IMR-90 (cell line): Measurements from ENCODE around the gene GTF2A1. TPM values are rescaled to one million over a fixed set of nuclear protein-coding genes. Genes with fewer than 3 reads are reported as not detected.

ENCODE experiments used
- ATAC-seq: fragments of 200-7000 bp; cut with Tn5 transposase; 2 replicates; pipeline ENCODE4 v1.9.1; 2020; ENCODE audit warnings: low read depth, mild to moderate bottlenecking, moderate library complexity
- BruUV-seq: library from RNA; stranded (reverse); fragments of 400-500 nt; replicated peaks from 2 replicates; lab custom pipeline; 2021; lab: Mats Ljungman, UMichigan
- CTCF ChIA-PET: fragments of 300-600 bp; formaldehyde crosslinking; extraction: SDS; loops from one replicate; lab custom pipeline; 2021; ENCODE audit warnings: antibody characterized with exemption; lab: Yijun Ruan, JAX
- POLR2A ChIA-PET: fragments of 300-600 bp; sonication (Branson Sonifier 250); formaldehyde crosslinking; loops from one replicate; lab custom pipeline; 2022; ENCODE audit warnings: antibody characterized with exemption; ENCODE audit not compliant: unreplicated experiment; lab: Charles Lee
- DNase-seq: peaks from one replicate; pipeline ENCODE4 v3.0.0; 2013
- H2AFZ ChIP-seq: replicated peaks from 2 replicates; pipeline ENCODE3; 2013; ENCODE audit warnings: low read length, mild to moderate bottlenecking; ENCODE audit not compliant: poor library complexity
- H2AK5ac ChIP-seq: 2 replicates; pipeline ENCODE4 v1.6.1; 2013; ENCODE audit warnings: low read depth, low read length, inconsistent platforms
- H2AK9ac ChIP-seq: replicated peaks from 2 replicates; pipeline ENCODE3; 2013; ENCODE audit warnings: mild to moderate bottlenecking, low read depth, low read length, moderate library complexity; ENCODE audit not compliant: poor library complexity
- H2BK120ac ChIP-seq: 2 replicates; pipeline ENCODE4 v1.6.1; 2013; ENCODE audit warnings: low read depth, low read length, inconsistent platforms
- H2BK15ac ChIP-seq: 3 replicates; pipeline ENCODE4 v1.6.1; 2013; ENCODE audit warnings: low read depth, low read length, inconsistent platforms
- H2BK20ac ChIP-seq: 2 replicates; pipeline ENCODE4 v1.6.1; 2013; ENCODE audit warnings: low read depth, mild to moderate bottlenecking, inconsistent platforms, low read length, moderate library complexity
- H2BK5ac ChIP-seq: 2 replicates; pipeline ENCODE4 v1.6.1; 2013; ENCODE audit warnings: mild to moderate bottlenecking, low read depth, low read length, inconsistent platforms; ENCODE audit not compliant: poor library complexity, severe bottlenecking
- H3K14ac ChIP-seq: replicated peaks from 2 replicates; pipeline ENCODE4 v1.6.1; 2013; ENCODE audit warnings: low read depth, low read length, inconsistent platforms
- H3K18ac ChIP-seq: 2 replicates; pipeline ENCODE4 v1.6.1; 2013; ENCODE audit warnings: low read depth, low read length, control low read depth
- H3K23ac ChIP-seq: 2 replicates; pipeline ENCODE4 v1.6.1; 2013; ENCODE audit warnings: low read depth, low read length, inconsistent platforms
- H3K27ac ChIP-seq: 2 replicates; pipeline ENCODE4 v1.5.1; 2013; ENCODE audit warnings: mild to moderate bottlenecking, control low read depth, low read length; ENCODE audit not compliant: insufficient read depth
- H3K27me3 ChIP-seq: 2 replicates; pipeline ENCODE4 v1.6.1; 2013; ENCODE audit warnings: low read length; ENCODE audit not compliant: control insufficient read depth, insufficient read depth
- H3K36me3 ChIP-seq: 2 replicates; pipeline ENCODE4 v1.6.1; 2013; ENCODE audit warnings: low read length, mixed read lengths; ENCODE audit not compliant: control insufficient read depth, insufficient read depth
- H3K4ac ChIP-seq: 2 replicates; pipeline ENCODE4 v1.6.1; 2013; ENCODE audit warnings: low read depth, low read length, inconsistent platforms
- H3K4me1 ChIP-seq: 2 replicates; pipeline ENCODE4 v1.6.1; 2013; ENCODE audit warnings: low read length, mixed read lengths; ENCODE audit not compliant: control insufficient read depth, insufficient read depth
- H3K4me2 ChIP-seq: 2 replicates; pipeline ENCODE4 v1.6.1; 2013; ENCODE audit warnings: low read depth, mild to moderate bottlenecking, control low read depth, low read length, moderate library complexity
- H3K4me3 ChIP-seq: 2 replicates; pipeline ENCODE4 v1.5.1; 2013; ENCODE audit warnings: low read depth, mild to moderate bottlenecking, control low read depth, low read length, moderate library complexity; ENCODE audit not compliant: insufficient read depth
- H3K56ac ChIP-seq: 2 replicates; pipeline ENCODE4 v1.6.1; 2013; ENCODE audit warnings: low read length, inconsistent platforms; ENCODE audit not compliant: insufficient read depth; ENCODE audit errors: extremely low read depth
- H3K79me1 ChIP-seq, 2 experiments: 2 replicates each; pipeline ENCODE4 v1.6.1; 2013; ENCODE audit warnings: low read length in 2 of 2, inconsistent platforms in 1 of 2, low read depth in 1 of 2
- H3K9ac ChIP-seq: 2 replicates; pipeline ENCODE4 v1.6.1; 2013; ENCODE audit warnings: low read depth, low read length, control low read depth
- H3K9me1 ChIP-seq: 2 replicates; pipeline ENCODE4 v1.6.1; 2013; ENCODE audit warnings: low read length, inconsistent platforms; ENCODE audit not compliant: insufficient read depth
- H3K9me3 ChIP-seq: 2 replicates; pipeline ENCODE4 v1.6.1; 2013; ENCODE audit warnings: low read length; ENCODE audit not compliant: control insufficient read depth, insufficient read depth
- H4K20me1 ChIP-seq: 2 replicates; pipeline ENCODE4 v1.6.1; 2013; ENCODE audit warnings: low read length, inconsistent platforms; ENCODE audit not compliant: insufficient read depth
- H4K5ac ChIP-seq: 2 replicates; pipeline ENCODE4 v1.6.1; 2013; ENCODE audit warnings: mild to moderate bottlenecking, low read depth, low read length, control low read depth
- H4K8ac ChIP-seq, 2 experiments: 2 replicates each; pipeline ENCODE4 v1.6.1; 2013; ENCODE audit warnings: low read depth in 2 of 2, low read length in 2 of 2, control low read depth in 1 of 2, inconsistent platforms in 1 of 2
- H4K91ac ChIP-seq: 2 replicates; pipeline ENCODE4 v1.6.1; 2013; ENCODE audit warnings: low read depth, low read length, inconsistent platforms; ENCODE audit not compliant: insufficient read depth
- CHD1 ChIP-seq: IDR thresholded peaks from 2 replicates; pipeline ENCODE4 v1.6.1; 2012; ENCODE audit warnings: low read depth, low read length, improper control_type of control experiment
- FOS ChIP-seq: fragments of 150-350 bp; IDR thresholded peaks from 2 replicates; pipeline ENCODE4 v1.6.1; 2016; ENCODE audit warnings: low read depth, low read length
- RAD21 ChIP-seq: IDR thresholded peaks from 2 replicates; pipeline ENCODE4 v1.6.1; 2012; ENCODE audit warnings: low read length, improper control_type of control experiment
- RCOR1 ChIP-seq: IDR thresholded peaks from 2 replicates; pipeline ENCODE4 v1.6.1; 2012; ENCODE audit warnings: mild to moderate bottlenecking, low read length, improper control_type of control experiment; ENCODE audit not compliant: insufficient replicate concordance
- SMC3 ChIP-seq: fragments of 150-350 bp; IDR thresholded peaks from 2 replicates; pipeline ENCODE4 v1.6.1; 2016; ENCODE audit warnings: low read depth, mild to moderate bottlenecking, antibody characterized with exemption, low read length, moderate library complexity
- WGBS, 2 experiments: methylation state at CpG; one replicate each; pipeline versions ENCODE4 v1.1.5 to v1.1.7; 2013; ENCODE audit warnings: missing lambda C conversion rate in 2 of 2; ENCODE audit not compliant: insufficient read length in 1 of 2; ENCODE audit errors: extremely low coverage in 2 of 2; 5-methylcytosine and 5-hydroxymethylcytosine counted together
- dilution Hi-C: fragments of 300-500 bp; cut with HindIII; formaldehyde crosslinking; loops from one replicate; pipeline ENCODE4 v1.14.3; 2018; ENCODE audit warnings: low sequenced_read_pairs; ENCODE audit not compliant: unreplicated experiment
- in situ Hi-C: fragments of 300-500 bp; cut with MboI; formaldehyde crosslinking; loops from 3 replicates; pipeline ENCODE4 v1.14.3; 2019; ENCODE audit warnings: low sequenced_read_pairs, inconsistent platforms, mixed read lengths
- intact Hi-C: fragments of 100-400 bp; cut with micrococcal nuclease; formaldehyde crosslinking; loops from 2 replicates; pipeline ENCODE4 v1.10.0; 2022
- polyA plus RNA-seq, 3 experiments: library from polyadenylated mRNA; depleted of rRNA; stranded (reverse); fragments of >200 nt; gene quantifications; 2 replicates each; pipeline ENCODE4 v1.2.3, GENCODE V29; 2012; ENCODE audit warnings: low replicate concordance in 1 of 3
- total RNA-seq: library from RNA; depleted of rRNA; stranded (reverse); fragments of >200 nt; gene quantifications from 2 replicates; pipeline ENCODE4 v1.2.3, GENCODE V29; 2012
- TF ChIP-seq, protein P1 (sequence below): conservative IDR thresholded peaks from 2 replicates; pipeline ENCODE4 v1.5.1; 2012; ENCODE audit warnings: mild to moderate bottlenecking, low read depth, low read length, improper control_type of control experiment

GTF2A1 gene
- total and polyA plus RNA-seq, 2 of the 4 experiments (the other 2 are of a cell fraction) = 16.0 to 60.4 TPM

DNA sequence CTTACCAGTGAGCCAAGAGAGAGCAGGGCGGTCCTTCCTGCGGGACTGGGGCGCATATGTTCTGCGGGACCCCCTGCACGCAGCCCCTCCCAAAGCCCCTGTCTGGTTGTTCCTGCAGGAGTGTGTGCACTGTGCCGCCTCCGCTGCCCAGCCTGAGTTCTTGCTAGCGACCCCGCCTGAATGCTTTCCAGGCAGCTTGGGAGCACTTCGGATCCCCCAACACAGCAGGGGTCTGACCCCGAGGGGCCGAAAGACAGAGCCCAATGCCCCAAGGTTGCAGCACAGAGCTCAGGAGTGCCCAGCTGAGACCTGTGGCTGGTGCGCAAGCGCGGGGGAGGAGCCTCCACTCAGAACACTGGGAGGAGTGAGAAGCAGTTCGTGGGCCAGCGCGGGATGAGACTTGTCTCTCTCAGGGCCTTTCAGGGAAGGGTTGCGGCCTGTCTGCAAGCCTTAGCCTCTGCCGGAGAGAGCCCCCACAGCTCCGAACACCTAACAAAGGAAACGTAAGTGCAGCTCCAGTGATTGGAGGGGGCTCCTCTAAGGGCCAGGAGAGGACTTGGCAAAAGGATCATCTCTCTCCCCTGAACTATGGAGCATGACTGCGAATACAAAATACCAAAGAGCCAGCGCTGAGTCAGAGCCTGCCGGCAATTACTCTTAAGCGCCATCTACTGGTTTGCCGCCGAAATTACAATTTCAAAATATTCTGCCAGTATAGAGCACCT lies 50.5 kb downstream of the GTF2A1 start (continued):
- TF ChIP-seq, protein P1, sequence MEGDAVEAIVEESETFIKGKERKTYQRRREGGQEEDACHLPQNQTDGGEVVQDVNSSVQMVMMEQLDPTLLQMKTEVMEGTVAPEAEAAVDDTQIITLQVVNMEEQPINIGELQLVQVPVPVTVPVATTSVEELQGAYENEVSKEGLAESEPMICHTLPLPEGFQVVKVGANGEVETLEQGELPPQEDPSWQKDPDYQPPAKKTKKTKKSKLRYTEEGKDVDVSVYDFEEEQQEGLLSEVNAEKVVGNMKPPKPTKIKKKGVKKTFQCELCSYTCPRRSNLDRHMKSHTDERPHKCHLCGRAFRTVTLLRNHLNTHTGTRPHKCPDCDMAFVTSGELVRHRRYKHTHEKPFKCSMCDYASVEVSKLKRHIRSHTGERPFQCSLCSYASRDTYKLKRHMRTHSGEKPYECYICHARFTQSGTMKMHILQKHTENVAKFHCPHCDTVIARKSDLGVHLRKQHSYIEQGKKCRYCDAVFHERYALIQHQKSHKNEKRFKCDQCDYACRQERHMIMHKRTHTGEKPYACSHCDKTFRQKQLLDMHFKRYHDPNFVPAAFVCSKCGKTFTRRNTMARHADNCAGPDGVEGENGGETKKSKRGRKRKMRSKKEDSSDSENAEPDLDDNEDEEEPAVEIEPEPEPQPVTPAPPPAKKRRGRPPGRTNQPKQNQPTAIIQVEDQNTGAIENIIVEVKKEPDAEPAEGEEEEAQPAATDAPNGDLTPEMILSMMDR = peak; percentile 88

GRCh38 chr14:81169711-81170103 lies 51.1 kb downstream of the GTF2A1 start:
- intact Hi-C loops = loop anchor here (1.0 to 5.0 kb wide), 3 partner anchors 48 to 215 kb away; no protein-coding TSS in a partner anchor
- H4K91ac ChIP-seq = peak overlapping the region; percentile 74; the same call in 1 of the 2 replicates
- H3K79me1 ChIP-seq = peaks cover 0 to 6% of the 10 kb centered on the region in 2 experiments; a peak in 1 of 4 replicates
- peak overlapping the region; percentile 81; the same call in 1 of the 2 replicates for H3K14ac ChIP-seq
- dilution Hi-C loops = no loop called here
- H3K23ac ChIP-seq = peak overlapping the region; percentile 49
- H4K5ac ChIP-seq = peak overlapping the region; percentile 56
- H2BK15ac ChIP-seq = no peak overlapping the region
- WGBS, 2 experiments = no CpG with 5 or more reads among the region's 10 CpGs
- DNase-seq (peak; percentile 7), ATAC-seq (peak; percentile 25)
- peak overlapping the region; percentile 37 for H3K27ac ChIP-seq
- H2BK120ac ChIP-seq = no peak overlapping the region
- peak overlapping the region; percentile 40; the same call in 1 of the 2 replicates for H3K56ac ChIP-seq
- no peaks in the 10 kb centered on the region for H4K20me1 ChIP-seq
- no peak overlapping the region for H2AK5ac ChIP-seq
- H3K36me3 ChIP-seq = no peaks in the 10 kb centered on the region
- peak overlapping the region; percentile 75 for H3K4me2 ChIP-seq
- H3K9me1 ChIP-seq = peaks cover 4% of the 10 kb centered on the region; the same call in 1 of the 2 replicates
- H3K9me3 ChIP-seq = no peaks in the 10 kb centered on the region
- H2BK5ac ChIP-seq = peak overlapping the region; percentile 49
- H3K4me1 ChIP-seq = peaks cover 9% of the 10 kb centered on the region; the same call in 1 of the 2 replicates
- peak overlapping the region; percentile 96 for H2AFZ ChIP-seq
- no peak overlapping the region for H2BK20ac ChIP-seq
- TF ChIP-seq FOS (no peak), RAD21 (no peak), CHD1 (no peak), RCOR1 (no peak), SMC3 (no peak)
- no peak overlapping the region for H3K18ac ChIP-seq
- in situ Hi-C loops = loop anchor here (10.0 kb wide), 1 partner anchor 175 kb away; no protein-coding TSS in a partner anchor
- no TSS peak for BruUV-seq
- CTCF ChIA-PET = interaction anchor here (0.5 to 3.3 kb wide), 10 partner anchors 10 to 214 kb away, joined by 3 to 22 read pairs (median 4); partner anchors contain the start of gene TSHR
- peak overlapping the region; percentile 85 for H3K4ac ChIP-seq
- H3K4me3 ChIP-seq = peak overlapping the region; percentile 47
- no peaks in the 10 kb centered on the region for H3K27me3 ChIP-seq
- peak overlapping the region; percentile 18 to 96 for H4K8ac ChIP-seq
- peak overlapping the region; percentile 73 for H3K9ac ChIP-seq
- peak overlapping the region; percentile 56 for H2AK9ac ChIP-seq
- POLR2A ChIA-PET = no interaction called here
